Measurements from ENCODE around the gene AKAP6. TPM values are rescaled to one million over a fixed set of nuclear protein-coding genes. Genes with fewer than 3 reads are reported as not detected.

The AKAP6 gene
- total and polyA plus RNA-seq, 5 donors from 2014 or later = 0.07 to 1.1 (median 0.47) TPM

- no peaks in the 10 kb centered on the region for H3K36me3 ChIP-seq (ENCODE audit: control insufficient read depth, insufficient read depth, low read length)
- Mint-ChIP-seq H3K27me3 (no peaks in the 10 kb centered on the region), H3K36me3 (no peaks in the 10 kb centered on the region), H3K27ac (no peak overlapping the region), H3K9me3 (peaks cover 0 to 2% (median 0%) of the 10 kb centered on the region in 7 donors), H3K4me1 (no peaks in the 10 kb centered on the region), H3K4me3 (no peak overlapping the region)
- no peaks in the 10 kb centered on the region for H3K9me3 ChIP-seq (ENCODE audit: control insufficient read depth in 2 of 2, low read length in 2 of 2)
- no peaks in the 10 kb centered on the region for H3K27me3 ChIP-seq (ENCODE audit: control insufficient read depth, insufficient read depth, low read length)
- H3K4me1 ChIP-seq (ENCODE audit: control insufficient read depth, insufficient read depth, low read length, poor library complexity, severe bottlenecking) = no peaks in the 10 kb centered on the region
- DNase-seq (no peak), ATAC-seq (ENCODE audit: low read depth in 2 of 2) (no peak)
- no peak overlapping the region for H3K27ac ChIP-seq (ENCODE audit: insufficient read depth, low read length, poor library complexity, severe bottlenecking)
- H3K4me3 ChIP-seq (ENCODE audit: low read depth, low read length) = no peak overlapping the region
Observed at GRCh38 chr14:32611752-32612151, 282.7 kb downstream of the AKAP6 start.

- peaks cover 0 to 2% (median 0%) of the 10 kb centered on the region in 4 donors for H3K4me1 Mint-ChIP-seq
- H3K4me3 Mint-ChIP-seq = no peak overlapping the region
- DNase-seq (no peak), ATAC-seq (ENCODE audit: low read depth in 2 of 2) (no peak)
- Histone ChIP-seq H3K27ac (ENCODE audit: insufficient read depth, low read length, poor library complexity, severe bottlenecking) (no peak overlapping the region), H3K4me3 (ENCODE audit: low read depth, low read length) (no peak overlapping the region), H3K27me3 (ENCODE audit: control insufficient read depth, insufficient read depth, low read length) (no peaks in the 10 kb centered on the region), H3K36me3 (ENCODE audit: control insufficient read depth, insufficient read depth, low read length) (no peaks in the 10 kb centered on the region), H3K4me1 (ENCODE audit: control insufficient read depth, insufficient read depth, low read length, poor library complexity, severe bottlenecking) (no peaks in the 10 kb centered on the region), H3K9me3 (ENCODE audit: control insufficient read depth in 2 of 2, low read length in 2 of 2) (no peaks in the 10 kb centered on the region)
- no peaks in the 10 kb centered on the region for H3K36me3 Mint-ChIP-seq
- no peaks in the 10 kb centered on the region for H3K27me3 Mint-ChIP-seq
- H3K9me3 Mint-ChIP-seq = peaks cover 0 to 9% (median 3%) of the 10 kb centered on the region in 7 donors
- no peak overlapping the region for H3K27ac Mint-ChIP-seq
Observed at GRCh38 chr14:32618991-32619390, 289.9 kb downstream of the AKAP6 start.

- Mint-ChIP-seq H3K4me1 (peaks cover 0 to 2% (median 0%) of the 10 kb centered on the region in 4 donors), H3K27ac (no peak overlapping the region), H3K9me3 (peaks cover 0 to 9% (median 3%) of the 10 kb centered on the region in 7 donors), H3K36me3 (no peaks in the 10 kb centered on the region), H3K4me3 (no peak overlapping the region), H3K27me3 (no peaks in the 10 kb centered on the region)
- no peaks in the 10 kb centered on the region for H3K4me1 ChIP-seq (ENCODE audit: control insufficient read depth, insufficient read depth, low read length, poor library complexity, severe bottlenecking)
- H3K27me3 ChIP-seq (ENCODE audit: control insufficient read depth, insufficient read depth, low read length) = no peaks in the 10 kb centered on the region
- H3K36me3 ChIP-seq (ENCODE audit: control insufficient read depth, insufficient read depth, low read length) = no peaks in the 10 kb centered on the region
- no peak for DNase-seq
- no peak for ATAC-seq (ENCODE audit: low read depth in 2 of 2)
- H3K9me3 ChIP-seq (ENCODE audit: control insufficient read depth in 2 of 2, low read length in 2 of 2) = no peaks in the 10 kb centered on the region
- no peak overlapping the region for H3K27ac ChIP-seq (ENCODE audit: insufficient read depth, low read length, poor library complexity, severe bottlenecking)
- no peak overlapping the region for H3K4me3 ChIP-seq (ENCODE audit: low read depth, low read length)
Observed at GRCh38 chr14:32620303-32620702, 291.2 kb downstream of the AKAP6 start.

- H3K36me3 ChIP-seq (ENCODE audit: control insufficient read depth, insufficient read depth, low read length) = no peaks in the 10 kb centered on the region
- no peak overlapping the region for H3K27ac ChIP-seq (ENCODE audit: insufficient read depth, low read length, poor library complexity, severe bottlenecking)
- H3K4me3 ChIP-seq (ENCODE audit: low read depth, low read length) = no peak overlapping the region
- H3K9me3 Mint-ChIP-seq = peaks cover 0 to 9% (median 3%) of the 10 kb centered on the region in 7 donors
- H3K4me3 Mint-ChIP-seq = no peak overlapping the region
- no peaks in the 10 kb centered on the region for H3K4me1 ChIP-seq (ENCODE audit: control insufficient read depth, insufficient read depth, low read length, poor library complexity, severe bottlenecking)
- peaks cover 0 to 2% (median 0%) of the 10 kb centered on the region in 4 donors for H3K4me1 Mint-ChIP-seq
- no peaks in the 10 kb centered on the region for H3K36me3 Mint-ChIP-seq
- H3K27ac Mint-ChIP-seq = no peak overlapping the region
- no peaks in the 10 kb centered on the region for H3K9me3 ChIP-seq (ENCODE audit: control insufficient read depth in 2 of 2, low read length in 2 of 2)
- no peak for ATAC-seq (ENCODE audit: low read depth in 2 of 2)
- no peaks in the 10 kb centered on the region for H3K27me3 Mint-ChIP-seq
- H3K27me3 ChIP-seq (ENCODE audit: control insufficient read depth, insufficient read depth, low read length) = no peaks in the 10 kb centered on the region
- DNase-seq = no peak
Observed at GRCh38 chr14:32620724-32621123, 291.6 kb downstream of the AKAP6 start.

GRCh38 chr14:32621585-32621984, 292.5 kb downstream of the AKAP6 start:
- H3K27me3 Mint-ChIP-seq = no peaks in the 10 kb centered on the region
- no peaks in the 10 kb centered on the region for H3K27me3 ChIP-seq (ENCODE audit: control insufficient read depth, insufficient read depth, low read length)
- H3K4me3 ChIP-seq (ENCODE audit: low read depth, low read length) = no peak overlapping the region
- no peak for DNase-seq
- peaks cover 0 to 7% (median 3%) of the 10 kb centered on the region in 7 donors for H3K9me3 Mint-ChIP-seq
- no peaks in the 10 kb centered on the region for H3K4me1 ChIP-seq (ENCODE audit: control insufficient read depth, insufficient read depth, low read length, poor library complexity, severe bottlenecking)
- ATAC-seq (ENCODE audit: low read depth in 2 of 2) = no peak
- H3K27ac ChIP-seq (ENCODE audit: insufficient read depth, low read length, poor library complexity, severe bottlenecking) = no peak overlapping the region
- H3K27ac Mint-ChIP-seq = no peak overlapping the region
- H3K36me3 ChIP-seq (ENCODE audit: control insufficient read depth, insufficient read depth, low read length) = no peaks in the 10 kb centered on the region
- no peaks in the 10 kb centered on the region for H3K36me3 Mint-ChIP-seq
- no peaks in the 10 kb centered on the region for H3K9me3 ChIP-seq (ENCODE audit: control insufficient read depth in 2 of 2, low read length in 2 of 2)
- peaks cover 0 to 2% (median 0%) of the 10 kb centered on the region in 4 donors for H3K4me1 Mint-ChIP-seq
- no peak overlapping the region for H3K4me3 Mint-ChIP-seq

- Mint-ChIP-seq H3K9me3 (peaks cover 0 to 7% (median 2%) of the 10 kb centered on the region in 7 donors), H3K36me3 (no peaks in the 10 kb centered on the region), H3K4me3 (no peak overlapping the region), H3K4me1 (peaks cover 0 to 4% (median under 1%) of the 10 kb centered on the region in 4 donors), H3K27ac (no peak overlapping the region), H3K27me3 (no peaks in the 10 kb centered on the region)
- Histone ChIP-seq H3K4me1 (ENCODE audit: control insufficient read depth, insufficient read depth, low read length, poor library complexity, severe bottlenecking) (no peaks in the 10 kb centered on the region), H3K27ac (ENCODE audit: insufficient read depth, low read length, poor library complexity, severe bottlenecking) (no peak overlapping the region), H3K4me3 (ENCODE audit: low read depth, low read length) (no peak overlapping the region), H3K9me3 (ENCODE audit: control insufficient read depth in 2 of 2, low read length in 2 of 2) (no peaks in the 10 kb centered on the region), H3K27me3 (ENCODE audit: control insufficient read depth, insufficient read depth, low read length) (no peaks in the 10 kb centered on the region), H3K36me3 (ENCODE audit: control insufficient read depth, insufficient read depth, low read length) (no peaks in the 10 kb centered on the region)
- peak in 1 of 3 donors; percentile 11 for DNase-seq
- ATAC-seq (ENCODE audit: low read depth in 2 of 2) = no peak
Observed at GRCh38 chr14:32622742-32623141, 293.6 kb downstream of the AKAP6 start.

- Histone ChIP-seq H3K9me3 (ENCODE audit: control insufficient read depth in 2 of 2, low read length in 2 of 2) (no peaks in the 10 kb centered on the region), H3K27me3 (ENCODE audit: control insufficient read depth, insufficient read depth, low read length) (no peaks in the 10 kb centered on the region), H3K27ac (ENCODE audit: insufficient read depth, low read length, poor library complexity, severe bottlenecking) (no peak overlapping the region), H3K36me3 (ENCODE audit: control insufficient read depth, insufficient read depth, low read length) (no peaks in the 10 kb centered on the region), H3K4me3 (ENCODE audit: low read depth, low read length) (no peak overlapping the region), H3K4me1 (ENCODE audit: control insufficient read depth, insufficient read depth, low read length, poor library complexity, severe bottlenecking) (no peaks in the 10 kb centered on the region)
- Mint-ChIP-seq H3K36me3 (no peaks in the 10 kb centered on the region), H3K27me3 (no peaks in the 10 kb centered on the region), H3K4me1 (peaks cover 0 to 4% (median 1%) of the 10 kb centered on the region in 4 donors), H3K27ac (no peak overlapping the region), H3K9me3 (peaks cover 0 to 7% (median 2%) of the 10 kb centered on the region in 7 donors), H3K4me3 (no peak overlapping the region)
- DNase-seq = no peak
- ATAC-seq (ENCODE audit: low read depth in 2 of 2) = no peak
Observed at GRCh38 chr14:32623300-32624093, 294.4 kb downstream of the AKAP6 start.

- Mint-ChIP-seq H3K9me3 (peaks cover 0 to 4% (median 2%) of the 10 kb centered on the region in 7 donors), H3K4me3 (no peak overlapping the region), H3K36me3 (no peaks in the 10 kb centered on the region), H3K27me3 (no peaks in the 10 kb centered on the region), H3K27ac (no peak overlapping the region), H3K4me1 (peaks cover 0 to 4% (median 1%) of the 10 kb centered on the region in 4 donors)
- Histone ChIP-seq H3K9me3 (ENCODE audit: control insufficient read depth in 2 of 2, low read length in 2 of 2) (no peaks in the 10 kb centered on the region), H3K4me3 (ENCODE audit: low read depth, low read length) (no peak overlapping the region), H3K36me3 (ENCODE audit: control insufficient read depth, insufficient read depth, low read length) (no peaks in the 10 kb centered on the region), H3K27ac (ENCODE audit: insufficient read depth, low read length, poor library complexity, severe bottlenecking) (no peak overlapping the region), H3K27me3 (ENCODE audit: control insufficient read depth, insufficient read depth, low read length) (no peaks in the 10 kb centered on the region), H3K4me1 (ENCODE audit: control insufficient read depth, insufficient read depth, low read length, poor library complexity, severe bottlenecking) (no peaks in the 10 kb centered on the region)
- DNase-seq = no peak
- ATAC-seq (ENCODE audit: low read depth in 2 of 2) = no peak
Observed at GRCh38 chr14:32625211-32625610, 296.1 kb downstream of the AKAP6 start.

Data from CD4-positive, CD25-positive, alpha-beta regulatory T cell (primary cell).